Gastrocnemius medialis (tissue), 4 donors: ENCODE results near the gene TTC24.

Experiments
- POLR2A ChIP-seq, 2 donors: fragments of 450-650 bp; IDR thresholded peaks; one replicate each; pipeline ENCODE4 v1.6.1; 2017; ENCODE audit warnings: antibody characterized with exemption in 2 of 2, mild to moderate bottlenecking in 2 of 2, moderate library complexity in 2 of 2
- TF ChIP-seq, protein P1 (sequence below), 5 experiments: fragments of 450-650 bp in 3 of 5; fragments of 200-600 bp in 2 of 5; sonication (generic) in 2 of 5; IDR thresholded peaks in 4 of 5; conservative IDR thresholded peaks in 1 of 5; 1 replicate in 4 of 5; 2 replicates in 1 of 5; pipeline ENCODE4 v1.5.1; 2016 to 2019; ENCODE audit warnings: antibody characterized with exemption in 5 of 5, mild to moderate bottlenecking in 3 of 5, moderate library complexity in 3 of 5

GRCh38 chr1:156574039-156574633, 5.4 kb upstream of the TTC24 start:
- TF ChIP-seq, protein P1, sequence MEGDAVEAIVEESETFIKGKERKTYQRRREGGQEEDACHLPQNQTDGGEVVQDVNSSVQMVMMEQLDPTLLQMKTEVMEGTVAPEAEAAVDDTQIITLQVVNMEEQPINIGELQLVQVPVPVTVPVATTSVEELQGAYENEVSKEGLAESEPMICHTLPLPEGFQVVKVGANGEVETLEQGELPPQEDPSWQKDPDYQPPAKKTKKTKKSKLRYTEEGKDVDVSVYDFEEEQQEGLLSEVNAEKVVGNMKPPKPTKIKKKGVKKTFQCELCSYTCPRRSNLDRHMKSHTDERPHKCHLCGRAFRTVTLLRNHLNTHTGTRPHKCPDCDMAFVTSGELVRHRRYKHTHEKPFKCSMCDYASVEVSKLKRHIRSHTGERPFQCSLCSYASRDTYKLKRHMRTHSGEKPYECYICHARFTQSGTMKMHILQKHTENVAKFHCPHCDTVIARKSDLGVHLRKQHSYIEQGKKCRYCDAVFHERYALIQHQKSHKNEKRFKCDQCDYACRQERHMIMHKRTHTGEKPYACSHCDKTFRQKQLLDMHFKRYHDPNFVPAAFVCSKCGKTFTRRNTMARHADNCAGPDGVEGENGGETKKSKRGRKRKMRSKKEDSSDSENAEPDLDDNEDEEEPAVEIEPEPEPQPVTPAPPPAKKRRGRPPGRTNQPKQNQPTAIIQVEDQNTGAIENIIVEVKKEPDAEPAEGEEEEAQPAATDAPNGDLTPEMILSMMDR (IDR thresholded peaks at IDR 0.05 in 4 of 5, conservative IDR thresholded peaks at IDR 0.05 in 1 of 5), result no peak
- TF ChIP-seq POLR2A (IDR thresholded peaks at IDR 0.05), result no peak
